ENCODE results near the gene MYO9A. TPM values are rescaled to one million over a fixed set of nuclear protein-coding genes. Genes with fewer than 3 reads are reported as not detected.
"Not testable (repeated sequence)": the region's sequence is repeated elsewhere in the genome, so short reads cannot be mapped to it uniquely, and the experiment has no call there.

MYO9A gene
- total RNA-seq, 1 experiment from 2014 or later = 21.1 TPM

GRCh38 chr15:72105111-72105510 is 12.8 kb downstream of the MYO9A start:
- in situ Hi-C loops (cut with HindIII; ENCODE audit: low sequenced_read_pairs) = no loop called here
- DNase-seq (ENCODE audit: low spot score) = no peak

GRCh38 chr15:72100551-72100950 is 17.4 kb downstream of the MYO9A start:
- DNase-seq (ENCODE audit: low spot score); in situ Hi-C loops (cut with HindIII; ENCODE audit: low sequenced_read_pairs): not testable (repeated sequence)

GRCh38 chr15:72099155-72099554 is 18.8 kb downstream of the MYO9A start:
- DNase-seq (ENCODE audit: low spot score) = no peak
- in situ Hi-C loops (cut with HindIII; ENCODE audit: low sequenced_read_pairs) = no loop called here

GRCh38 chr15:72098040-72098439 is 19.9 kb downstream of the MYO9A start:
- DNase-seq (ENCODE audit: low spot score) = no peak
- in situ Hi-C loops (cut with HindIII; ENCODE audit: low sequenced_read_pairs) = no loop called here

- in situ Hi-C loops (cut with HindIII; ENCODE audit: low sequenced_read_pairs) = no loop called here
- no peak for DNase-seq (ENCODE audit: low spot score)
These were observed 21.2 kb downstream of the MYO9A start for GRCh38 chr15:72096796-72097195.

GRCh38 chr15:72092691-72093090 is 25.3 kb downstream of the MYO9A start:
- no peak for DNase-seq (ENCODE audit: low spot score)
- in situ Hi-C loops (cut with HindIII; ENCODE audit: low sequenced_read_pairs) = no loop called here

- in situ Hi-C loops (cut with HindIII; ENCODE audit: low sequenced_read_pairs) = no loop called here
These were observed 25.9 kb downstream of the MYO9A start for GRCh38 chr15:72092006-72092405.

GRCh38 chr15:72086920-72087648 is 30.9 kb downstream of the MYO9A start:
- DNase-seq (ENCODE audit: low spot score) = no peak
- in situ Hi-C loops (cut with HindIII; ENCODE audit: low sequenced_read_pairs) = no loop called here

More at GRCh38 chr15:72092006-72092405, 25.9 kb downstream of the MYO9A start:
- no peak for DNase-seq (ENCODE audit: low spot score)

GRCh38 chr15:72086010-72086697 is 31.8 kb downstream of the MYO9A start:
- in situ Hi-C loops (cut with HindIII; ENCODE audit: low sequenced_read_pairs) = no loop called here
- DNase-seq (ENCODE audit: low spot score) = no peak

GRCh38 chr15:72082176-72082575 is 35.8 kb downstream of the MYO9A start:
- in situ Hi-C loops (cut with HindIII; ENCODE audit: low sequenced_read_pairs) = no loop called here
- no peak for DNase-seq (ENCODE audit: low spot score)

- in situ Hi-C loops (cut with HindIII; ENCODE audit: low sequenced_read_pairs) = no loop called here
- no peak for DNase-seq (ENCODE audit: low spot score)
These were observed 39.1 kb downstream of the MYO9A start for GRCh38 chr15:72078887-72079286.

GRCh38 chr15:72077950-72078349 is 40.0 kb downstream of the MYO9A start:
- DNase-seq (ENCODE audit: low spot score) = no peak
- in situ Hi-C loops (cut with HindIII; ENCODE audit: low sequenced_read_pairs) = no loop called here

GRCh38 chr15:72074335-72075060 is 43.5 kb downstream of the MYO9A start:
- in situ Hi-C loops (cut with HindIII; ENCODE audit: low sequenced_read_pairs) = no loop called here
- no peak for DNase-seq (ENCODE audit: low spot score)

- in situ Hi-C loops (cut with HindIII; ENCODE audit: low sequenced_read_pairs); DNase-seq (ENCODE audit: low spot score): not testable (repeated sequence)
These were observed 46.5 kb downstream of the MYO9A start for GRCh38 chr15:72071448-72071825.

- in situ Hi-C loops (cut with HindIII; ENCODE audit: low sequenced_read_pairs) = no loop called here
- no peak for DNase-seq (ENCODE audit: low spot score)
These were observed 47.0 kb downstream of the MYO9A start for GRCh38 chr15:72070817-72071447.

GRCh38 chr15:72068856-72069255 is 49.1 kb downstream of the MYO9A start:
- DNase-seq (ENCODE audit: low spot score) = no peak
- in situ Hi-C loops (cut with HindIII; ENCODE audit: low sequenced_read_pairs) = no loop called here

GRCh38 chr15:72065801-72066200 is 52.1 kb downstream of the MYO9A start:
- DNase-seq (ENCODE audit: low spot score) = no peak
- in situ Hi-C loops (cut with HindIII; ENCODE audit: low sequenced_read_pairs) = no loop called here

GRCh38 chr15:72063186-72063585 is 54.8 kb downstream of the MYO9A start:
- in situ Hi-C loops (cut with HindIII; ENCODE audit: low sequenced_read_pairs) = no loop called here
- DNase-seq (ENCODE audit: low spot score) = no peak

- no peak for DNase-seq (ENCODE audit: low spot score)
- in situ Hi-C loops (cut with HindIII; ENCODE audit: low sequenced_read_pairs) = no loop called here
These were observed 55.6 kb downstream of the MYO9A start for GRCh38 chr15:72062319-72062718.
